Kidney epithelial cell (primary cell): ENCODE measurements around the gene JMJD1C. TPM values are rescaled to one million over a fixed set of nuclear protein-coding genes. Genes with fewer than 3 reads are reported as not detected.

Experiments
- DNase-seq: peaks from one replicate; pipeline ENCODE4 v3.0.0-alpha.2; 2010; ENCODE audit warnings: low read depth
- H3K27me3 ChIP-seq: 2 replicates; pipeline ENCODE4 v1.6.0; 2011; ENCODE audit warnings: low read length; ENCODE audit not compliant: control insufficient read depth, insufficient read depth
- H3K36me3 ChIP-seq: 2 replicates; pipeline ENCODE4 v1.5.1; 2011; ENCODE audit warnings: low read length; ENCODE audit not compliant: control insufficient read depth, insufficient read depth
- H3K4me3 ChIP-seq: 2 replicates; pipeline ENCODE4 v1.5.1; 2011; ENCODE audit warnings: low read depth, mild to moderate bottlenecking, control low read depth, low read length
- total RNA-seq: library from RNA; depleted of rRNA; stranded (reverse); fragments of >200 nt; gene quantifications from 2 replicates; pipeline ENCODE4 v1.2.3, GENCODE V29; 2015
- TF ChIP-seq, protein P1 (sequence below): IDR thresholded peaks from 2 replicates; pipeline ENCODE4 v1.5.1; 2011; ENCODE audit warnings: mild to moderate bottlenecking, moderate library complexity, low read length, control low read depth, inconsistent platforms; ENCODE audit not compliant: insufficient read depth, poor library complexity, severe bottlenecking

The JMJD1C gene
- total RNA-seq, 1 donor from 2014 or later = 90.3 TPM

DNA sequence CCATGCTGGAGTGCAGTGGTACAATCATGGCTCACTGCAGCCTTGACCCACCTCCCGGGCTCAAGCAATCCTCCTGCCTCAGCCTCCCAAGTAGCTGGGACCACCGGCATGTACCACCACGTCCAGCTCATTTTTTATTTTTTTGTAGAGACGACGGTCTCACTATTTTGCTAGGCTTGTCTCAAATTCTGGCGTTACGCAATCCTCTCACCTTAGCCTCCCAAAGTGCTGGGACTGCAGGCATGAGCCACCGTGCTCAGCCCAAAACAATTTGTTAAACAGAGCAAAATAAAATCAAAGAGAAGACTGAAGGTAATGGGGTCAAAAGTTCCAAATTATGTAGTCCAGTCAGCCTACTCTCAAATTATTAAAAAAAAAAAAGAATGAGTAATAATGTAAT, 8.7 kb upstream of the JMJD1C start:
- TF ChIP-seq, protein P1, sequence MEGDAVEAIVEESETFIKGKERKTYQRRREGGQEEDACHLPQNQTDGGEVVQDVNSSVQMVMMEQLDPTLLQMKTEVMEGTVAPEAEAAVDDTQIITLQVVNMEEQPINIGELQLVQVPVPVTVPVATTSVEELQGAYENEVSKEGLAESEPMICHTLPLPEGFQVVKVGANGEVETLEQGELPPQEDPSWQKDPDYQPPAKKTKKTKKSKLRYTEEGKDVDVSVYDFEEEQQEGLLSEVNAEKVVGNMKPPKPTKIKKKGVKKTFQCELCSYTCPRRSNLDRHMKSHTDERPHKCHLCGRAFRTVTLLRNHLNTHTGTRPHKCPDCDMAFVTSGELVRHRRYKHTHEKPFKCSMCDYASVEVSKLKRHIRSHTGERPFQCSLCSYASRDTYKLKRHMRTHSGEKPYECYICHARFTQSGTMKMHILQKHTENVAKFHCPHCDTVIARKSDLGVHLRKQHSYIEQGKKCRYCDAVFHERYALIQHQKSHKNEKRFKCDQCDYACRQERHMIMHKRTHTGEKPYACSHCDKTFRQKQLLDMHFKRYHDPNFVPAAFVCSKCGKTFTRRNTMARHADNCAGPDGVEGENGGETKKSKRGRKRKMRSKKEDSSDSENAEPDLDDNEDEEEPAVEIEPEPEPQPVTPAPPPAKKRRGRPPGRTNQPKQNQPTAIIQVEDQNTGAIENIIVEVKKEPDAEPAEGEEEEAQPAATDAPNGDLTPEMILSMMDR = no peak

DNA sequence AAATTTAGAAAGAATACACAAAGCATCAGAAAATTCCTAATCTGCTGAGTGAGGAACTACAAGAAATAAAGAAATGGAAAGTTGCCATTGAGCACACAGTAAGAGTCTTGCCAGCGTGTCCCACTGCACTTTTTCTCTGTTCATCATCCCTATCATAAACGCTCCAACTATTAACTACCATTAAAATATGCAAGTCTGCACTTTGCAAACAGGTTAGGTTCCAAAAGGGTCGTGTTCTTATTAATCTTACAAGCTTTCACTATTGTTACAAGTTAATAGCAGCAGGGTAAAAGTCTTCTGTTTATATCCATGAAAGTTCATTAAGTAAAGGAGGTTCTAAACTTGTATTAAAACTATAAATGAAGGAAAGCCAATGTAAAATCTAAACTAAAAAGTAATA, 5.2 kb upstream of the JMJD1C start:
- Histone ChIP-seq H3K4me3 (no peak overlapping the region), H3K27me3 (no peaks in the 10 kb centered on the region), H3K36me3 (no peaks in the 10 kb centered on the region)
- no peak for DNase-seq
- TF ChIP-seq, protein P1 = no peak

More for the DNA sequence above, 8.7 kb upstream of the JMJD1C start:
- no peaks in the 10 kb centered on the region for H3K27me3 ChIP-seq
- no peak overlapping the region for H3K4me3 ChIP-seq
- H3K36me3 ChIP-seq = no peaks in the 10 kb centered on the region
- no peak for DNase-seq

DNA sequence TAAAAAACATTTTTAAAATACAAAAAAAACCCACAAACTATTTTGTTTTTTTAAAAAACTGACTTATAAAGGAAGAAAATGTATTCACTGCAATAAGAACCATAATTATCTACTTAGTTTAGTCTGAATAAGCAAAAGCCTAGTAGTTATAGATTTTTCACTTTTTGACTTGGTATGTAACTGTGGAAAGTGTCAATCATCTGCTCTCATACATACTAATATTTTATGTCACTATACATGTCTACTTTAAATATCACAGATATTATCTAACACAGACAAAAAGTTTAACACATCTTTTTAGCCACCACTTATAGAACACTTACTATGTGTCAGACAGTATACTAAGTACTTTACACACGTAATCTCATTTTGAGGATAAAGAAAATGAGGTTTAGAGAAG, 3.2 kb upstream of the JMJD1C start:
- no peak overlapping the region for H3K4me3 ChIP-seq
- H3K27me3 ChIP-seq = no peaks in the 10 kb centered on the region
- TF ChIP-seq, protein P1 = no peak

DNA sequence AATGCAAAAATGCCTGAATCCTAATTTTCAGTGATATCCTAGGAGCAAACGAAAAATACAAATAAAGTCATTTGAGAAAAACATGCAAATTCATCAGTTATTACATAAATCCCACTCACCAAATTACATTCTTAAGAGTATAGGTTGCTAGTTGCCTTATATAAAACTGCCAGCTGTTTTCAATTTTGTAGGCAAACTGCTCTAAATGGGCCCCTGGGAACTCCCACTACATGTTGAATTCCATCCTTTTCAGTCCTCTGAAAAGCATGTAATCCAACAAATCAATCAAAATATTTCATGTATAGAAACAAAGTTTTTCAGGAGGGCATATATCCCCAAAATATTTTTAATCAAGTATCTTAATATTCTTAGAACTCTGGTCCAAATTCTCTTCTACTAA, 2.1 kb upstream of the JMJD1C start:
- Histone ChIP-seq H3K4me3 (no peak overlapping the region), H3K27me3 (no peaks in the 10 kb centered on the region), H3K36me3 (no peaks in the 10 kb centered on the region)
- TF ChIP-seq, protein P1 = no peak
- DNase-seq = no peak

More for the DNA sequence above, 3.2 kb upstream of the JMJD1C start:
- DNase-seq = no peak
- H3K36me3 ChIP-seq = no peaks in the 10 kb centered on the region

DNA sequence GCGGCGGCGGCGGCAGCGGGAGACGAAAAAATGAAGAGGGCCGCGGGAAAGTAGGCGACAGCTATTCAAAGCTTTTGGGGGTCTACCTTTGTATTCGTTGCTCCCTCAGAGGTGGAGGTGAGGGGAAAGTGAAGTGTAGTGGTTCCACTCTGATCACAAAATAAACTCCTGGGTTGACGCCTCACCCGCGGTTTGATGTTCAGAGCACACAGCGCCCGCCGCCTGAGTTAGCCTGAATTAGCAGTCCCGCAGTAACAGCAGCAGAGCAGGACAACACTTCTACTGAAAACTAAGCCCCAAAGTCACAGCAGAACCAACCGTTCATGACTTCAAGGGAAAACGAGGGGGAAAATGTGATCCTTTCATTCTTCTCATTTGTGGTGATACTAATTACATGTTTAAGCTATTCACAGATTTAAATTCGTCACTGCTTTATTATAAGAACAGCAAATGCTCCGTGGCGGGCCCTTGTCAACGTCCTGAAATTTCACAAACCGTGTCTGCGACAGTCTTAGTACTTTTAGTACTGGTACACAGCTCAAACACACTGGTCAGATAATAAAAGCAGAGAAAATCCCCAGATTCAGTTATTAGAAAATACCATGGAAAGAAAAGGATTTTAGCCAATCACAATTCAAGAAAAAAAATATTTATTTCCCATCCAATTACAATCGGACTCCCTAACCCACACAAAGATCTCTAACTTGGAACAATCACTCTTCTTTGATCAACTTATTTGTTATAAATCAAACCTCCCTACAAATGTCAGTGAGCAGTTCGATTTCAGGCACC, 563 bp upstream of the JMJD1C start:
- peak overlapping the region; percentile 99 for H3K4me3 ChIP-seq
- DNase-seq = no peak
- H3K27me3 ChIP-seq = no peaks in the 10 kb centered on the region
- TF ChIP-seq, protein P1 = no peak
- no peaks in the 10 kb centered on the region for H3K36me3 ChIP-seq
